Osteocyte (in vitro differentiated cells): ENCODE results near the gene NKAIN2. TPM values are rescaled to one million over a fixed set of nuclear protein-coding genes. Genes with fewer than 3 reads are reported as not detected.
"Not testable (repeated sequence)": the region's sequence is repeated elsewhere in the genome, so short reads cannot be mapped to it uniquely, and the experiment has no call there.

Experiments
- DNase-seq: peaks from one replicate; pipeline ENCODE4 v3.0.0; 2021; ENCODE audit warnings: mixed read lengths; ENCODE audit not compliant: unreplicated experiment; ENCODE audit errors: extremely low spot score
- H3K27ac Mint-ChIP-seq: one replicate; pipeline ENCODE4 v1.8.0; 2021; ENCODE audit warnings: mild to moderate bottlenecking, mixed read lengths; ENCODE audit not compliant: unreplicated experiment
- H3K27me3 Mint-ChIP-seq: one replicate; pipeline ENCODE4 v1.8.0; 2021; ENCODE audit warnings: mixed read lengths; ENCODE audit not compliant: unreplicated experiment
- H3K36me3 Mint-ChIP-seq: one replicate; pipeline ENCODE4 v1.8.0; 2021; ENCODE audit warnings: mixed read lengths; ENCODE audit not compliant: unreplicated experiment
- H3K4me1 Mint-ChIP-seq: one replicate; pipeline ENCODE4 v1.8.0; 2021; ENCODE audit warnings: mixed read lengths; ENCODE audit not compliant: unreplicated experiment
- H3K4me3 Mint-ChIP-seq: one replicate; pipeline ENCODE4 v1.8.0; 2021; ENCODE audit warnings: mild to moderate bottlenecking, moderate library complexity, mixed read lengths; ENCODE audit not compliant: unreplicated experiment
- H3K9me3 Mint-ChIP-seq: one replicate; pipeline ENCODE4 v1.8.0; 2021; ENCODE audit warnings: mixed read lengths; ENCODE audit not compliant: unreplicated experiment
- CTCF ChIP-seq: fragments of 200-600 bp; sonication (generic); IDR thresholded peaks from 2 replicates; pipeline ENCODE4 v1.5.0; 2021; ENCODE audit warnings: antibody characterized with exemption, mild to moderate bottlenecking, moderate library complexity
- total RNA-seq: library from RNA; stranded (reverse); gene quantifications from 2 replicates; pipeline ENCODE4 v1.2.1, GENCODE V29; 2021

Gene NKAIN2
- total RNA-seq, 1 donor from 2014 or later = 17.8 TPM

GRCh38 chr6:124334359-124334758 lies 530.7 kb downstream of the NKAIN2 start:
- Mint-ChIP-seq H3K36me3 (peaks cover 1% of the 10 kb centered on the region), H3K27me3 (no peaks in the 10 kb centered on the region), H3K27ac (no peak overlapping the region), H3K4me3 (no peak overlapping the region), H3K4me1 (peaks cover 6% of the 10 kb centered on the region), H3K9me3 (peaks cover 5% of the 10 kb centered on the region)
- TF ChIP-seq CTCF = no peak
- DNase-seq = no peak

DNA sequence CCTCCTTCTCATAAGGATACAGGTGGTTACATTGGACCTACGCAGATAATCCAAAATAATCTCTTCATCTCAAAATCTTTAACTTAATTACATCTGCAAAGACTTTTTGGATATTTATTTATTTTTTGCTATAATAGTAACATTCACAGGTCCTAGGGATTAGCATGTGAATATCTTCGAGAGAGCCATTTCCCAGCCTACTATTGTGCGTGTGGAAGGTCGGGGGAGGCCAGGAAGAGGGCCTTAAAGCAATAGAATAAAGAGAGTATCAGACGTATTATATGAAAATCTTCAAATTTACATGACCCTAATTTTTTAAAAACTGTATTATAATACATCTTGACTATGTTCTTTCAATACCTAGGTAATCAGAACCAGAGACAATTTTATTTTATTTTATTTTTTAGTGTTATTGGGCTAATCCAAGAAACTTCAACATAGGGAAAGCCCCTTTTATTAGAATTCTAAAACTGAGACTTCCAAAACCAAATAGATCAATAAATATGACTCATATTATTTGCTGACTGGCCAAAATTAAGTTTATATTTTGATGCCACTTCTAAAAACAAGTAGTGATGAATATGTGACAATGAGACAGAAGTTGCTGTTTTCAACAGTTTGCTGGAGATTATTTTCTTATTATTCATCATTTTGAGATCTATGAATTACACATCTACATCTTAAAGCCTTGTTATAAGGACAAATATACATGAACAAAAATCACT lies 536.1 kb downstream of the NKAIN2 start:
- Mint-ChIP-seq H3K4me1 (peaks cover 6% of the 10 kb centered on the region), H3K4me3 (no peak overlapping the region), H3K27ac (no peak overlapping the region), H3K9me3 (no peaks in the 10 kb centered on the region), H3K36me3 (peaks cover 2% of the 10 kb centered on the region), H3K27me3 (no peaks in the 10 kb centered on the region)
- TF ChIP-seq CTCF = no peak
- no peak for DNase-seq

DNA sequence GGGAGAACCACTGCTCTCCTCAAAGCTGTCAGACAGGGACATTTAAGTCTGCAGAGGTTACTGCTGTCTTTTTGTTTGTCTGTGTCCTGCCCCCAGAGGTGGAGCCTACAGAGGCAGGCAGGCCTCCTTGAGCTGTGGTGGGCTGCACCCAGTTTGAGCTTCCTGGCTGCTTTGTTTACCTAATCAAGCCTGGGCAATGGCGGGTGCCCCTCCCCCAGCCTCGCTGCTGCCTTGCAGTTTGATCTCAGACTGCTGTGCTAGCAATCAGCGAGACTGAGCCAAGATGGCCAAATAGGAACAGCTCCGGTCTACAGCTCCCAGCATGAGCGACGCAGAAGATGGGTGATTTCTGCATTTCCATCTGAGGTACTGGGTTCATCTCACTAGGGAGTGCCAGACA lies 544.7 kb downstream of the NKAIN2 start:
- not testable (repeated sequence) for H3K36me3 Mint-ChIP-seq, H3K4me3 Mint-ChIP-seq, H3K4me1 Mint-ChIP-seq, H3K9me3 Mint-ChIP-seq, H3K27me3 Mint-ChIP-seq, H3K27ac Mint-ChIP-seq, DNase-seq

GRCh38 chr6:124355146-124355545 lies 551.5 kb downstream of the NKAIN2 start:
- peaks cover 4% of the 10 kb centered on the region for H3K36me3 Mint-ChIP-seq
- TF ChIP-seq CTCF = no peak
- H3K27me3 Mint-ChIP-seq = no peaks in the 10 kb centered on the region
- H3K27ac Mint-ChIP-seq = no peak overlapping the region
- H3K4me1 Mint-ChIP-seq = no peaks in the 10 kb centered on the region
- H3K9me3 Mint-ChIP-seq = no peaks in the 10 kb centered on the region
- H3K4me3 Mint-ChIP-seq = no peak overlapping the region
- no peak for DNase-seq

DNA sequence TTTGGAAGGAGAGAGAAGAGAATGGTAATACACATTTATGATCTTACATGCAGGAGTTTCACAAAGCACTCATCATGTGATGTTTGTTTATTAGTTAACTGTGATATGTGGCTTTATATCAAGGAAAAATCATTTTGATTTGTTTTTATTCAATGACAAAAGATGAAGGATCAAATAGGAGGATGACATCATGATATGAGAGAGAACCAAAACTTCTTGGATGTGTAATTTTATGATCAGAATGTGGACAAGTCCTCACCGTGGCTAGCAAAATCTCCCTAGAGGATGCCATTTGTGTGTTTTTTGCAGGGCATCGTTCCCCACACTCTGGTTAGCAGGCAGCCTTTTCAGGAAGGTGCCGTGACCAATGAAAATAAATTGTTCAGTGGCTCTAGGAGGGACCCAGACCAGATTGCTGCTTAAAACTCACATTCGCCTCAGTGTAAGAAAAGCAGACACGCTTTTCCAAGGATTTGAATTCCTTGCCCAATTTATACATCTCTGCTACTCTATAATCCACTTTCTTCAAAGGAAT lies 552.7 kb downstream of the NKAIN2 start:
- H3K27ac Mint-ChIP-seq = no peak overlapping the region

More for the DNA sequence above, 552.7 kb downstream of the NKAIN2 start:
- Mint-ChIP-seq H3K4me1 (peaks cover 4% of the 10 kb centered on the region), H3K36me3 (peaks cover 4% of the 10 kb centered on the region), H3K9me3 (no peaks in the 10 kb centered on the region), H3K4me3 (no peak overlapping the region), H3K27me3 (no peaks in the 10 kb centered on the region)
- no peak for DNase-seq
- no peak for TF ChIP-seq CTCF
